ENCODE measurements around the gene KPNA6. TPM values are rescaled to one million over a fixed set of nuclear protein-coding genes. Genes with fewer than 3 reads are reported as not detected.
A peak's percentile ranks its signal among the peaks of the same experiment; 100 is the strongest.
"Not testable (repeated sequence)": the region's sequence is repeated elsewhere in the genome, so short reads cannot be mapped to it uniquely, and the experiment has no call there.

The KPNA6 gene
- total RNA-seq, 6 experiments from 2014 or later, result 23.4 to 44.6 (median 34.0) TPM

- DNase-seq (no peak), ATAC-seq (no peak)
- H3K9me3 ChIP-seq, result no peaks in the 10 kb centered on the region
- peaks cover 0 to 2% (median 0%) of the 10 kb centered on the region in 4 donors for H3K36me3 ChIP-seq
- no peak overlapping the region for H3K27ac ChIP-seq
- TF ChIP-seq CTCF (IDR thresholded peaks at IDR 0.05) (no peak), POLR2A (IDR thresholded peaks at IDR 0.05) (no peak)
- 82% methylated on average over 4 of the region's 5 CpGs for WGBS (ENCODE audit: insufficient coverage, low coverage, low lambda C conversion rate, missing lambda C conversion rate)
- intact Hi-C loops (cut with DNase I), result no loop called here
- no peak overlapping the region for H3K4me3 ChIP-seq
- peaks cover 0 to 32% (median 9%) of the 10 kb centered on the region in 4 donors for H3K4me1 ChIP-seq
- H3K27me3 ChIP-seq, result no peaks in the 10 kb centered on the region
These were observed 7.6 kb downstream of the KPNA6 start for GRCh38 chr1:32115496-32115895.

GRCh38 chr1:32116531-32116930, 8.7 kb downstream of the KPNA6 start:
- peaks cover 0 to 22% (median 4%) of the 10 kb centered on the region in 4 donors for H3K4me1 ChIP-seq
- TF ChIP-seq CTCF (IDR thresholded peaks at IDR 0.05), result no peak
- no peak for TF ChIP-seq POLR2A (IDR thresholded peaks at IDR 0.05)
- ATAC-seq (peak in 2 of 4 donors; percentile 40 to 44), DNase-seq (no peak)
- H3K9me3 ChIP-seq, result no peaks in the 10 kb centered on the region
- WGBS (ENCODE audit: insufficient coverage, low coverage, low lambda C conversion rate, missing lambda C conversion rate), result 86% methylated on average over 4 of the region's 4 CpGs
- H3K27ac ChIP-seq, result peak overlapping the region in 1 of 3 donors; percentile 20
- peaks cover 0 to 2% (median 0%) of the 10 kb centered on the region in 4 donors for H3K36me3 ChIP-seq
- no peak overlapping the region for H3K4me3 ChIP-seq
- intact Hi-C loops (cut with DNase I), result no loop called here
- H3K27me3 ChIP-seq, result no peaks in the 10 kb centered on the region

GRCh38 chr1:32122151-32122550, 14.3 kb downstream of the KPNA6 start:
- intact Hi-C loops (cut with DNase I), result no loop called here
- H3K27ac ChIP-seq, result no peak overlapping the region
- WGBS (ENCODE audit: insufficient coverage, low coverage, low lambda C conversion rate, missing lambda C conversion rate), result 60% methylated on average over 3 of the region's 5 CpGs
- ATAC-seq (no peak), DNase-seq (no peak)
- H3K36me3 ChIP-seq, result no peaks in the 10 kb centered on the region
- TF ChIP-seq CTCF (IDR thresholded peaks at IDR 0.05), result no peak
- no peak for TF ChIP-seq POLR2A (IDR thresholded peaks at IDR 0.05)
- peaks cover 0 to under 1% (median 0%) of the 10 kb centered on the region in 4 donors for H3K4me1 ChIP-seq
- no peaks in the 10 kb centered on the region for H3K27me3 ChIP-seq
- H3K9me3 ChIP-seq, result no peaks in the 10 kb centered on the region
- H3K4me3 ChIP-seq, result no peak overlapping the region

GRCh38 chr1:32123361-32123760, 15.5 kb downstream of the KPNA6 start:
- H3K27me3 ChIP-seq; intact Hi-C loops (cut with DNase I); H3K9me3 ChIP-seq; H3K4me1 ChIP-seq; H3K27ac ChIP-seq; H3K4me3 ChIP-seq; DNase-seq; H3K36me3 ChIP-seq; ATAC-seq: not testable (repeated sequence)
- WGBS (ENCODE audit: insufficient coverage, low coverage, low lambda C conversion rate, missing lambda C conversion rate), result 100% methylated on average over 2 of the region's 2 CpGs

- no peaks in the 10 kb centered on the region for H3K4me1 ChIP-seq
- WGBS (ENCODE audit: insufficient coverage, low coverage, low lambda C conversion rate, missing lambda C conversion rate), result 87% methylated on average over 8 of the region's 8 CpGs
- intact Hi-C loops (cut with DNase I), result no loop called here
- no peak overlapping the region for H3K4me3 ChIP-seq
- no peaks in the 10 kb centered on the region for H3K36me3 ChIP-seq
- no peaks in the 10 kb centered on the region for H3K9me3 ChIP-seq
- no peak for TF ChIP-seq POLR2A (IDR thresholded peaks at IDR 0.05)
- no peak for ATAC-seq
- no peak for DNase-seq
- H3K27me3 ChIP-seq, result no peaks in the 10 kb centered on the region
- H3K27ac ChIP-seq, result no peak overlapping the region
These were observed 17.5 kb downstream of the KPNA6 start for GRCh38 chr1:32125313-32125712.

- H3K27me3 ChIP-seq, result no peaks in the 10 kb centered on the region
- no peak overlapping the region for H3K4me3 ChIP-seq
- no peak for ATAC-seq
- no peak for DNase-seq
- H3K9me3 ChIP-seq, result no peaks in the 10 kb centered on the region
- intact Hi-C loops (cut with DNase I), result no loop called here
- H3K36me3 ChIP-seq, result peaks cover 0 to 4% (median 0%) of the 10 kb centered on the region in 4 donors
- TF ChIP-seq POLR2A (IDR thresholded peaks at IDR 0.05), result no peak
- 87% methylated on average over 3 of the region's 3 CpGs for WGBS (ENCODE audit: insufficient coverage, low coverage, low lambda C conversion rate, missing lambda C conversion rate)
- H3K4me1 ChIP-seq, result no peaks in the 10 kb centered on the region
- no peak overlapping the region for H3K27ac ChIP-seq
These were observed 18.9 kb downstream of the KPNA6 start for GRCh38 chr1:32126770-32127169.
